ENCODE data around the gene CEP57L1.

Gene CEP57L1

GRCh38 chr6:109212683-109213082 lies 117.4 kb downstream of the CEP57L1 start:
- no peak for TF ChIP-seq CTCF (IDR thresholded peaks at IDR 0.05; ENCODE audit: low read depth, low read length)
- no peak for DNase-seq (ENCODE audit: low read depth, low spot score)
- H3K4me3 ChIP-seq (ENCODE audit: low read depth, low read length): no peak overlapping the region
- in situ Hi-C loops (cut with HindIII; ENCODE audit: low sequenced_read_pairs): no loop called here

All from astrocyte of the spinal cord (primary cell).